Right atrium auricular region (tissue), 2 donors: ENCODE results near the gene RBKS. TPM values are rescaled to one million over a fixed set of nuclear protein-coding genes. Genes with fewer than 3 reads are reported as not detected.

Source experiments
- DNase-seq: peaks from one replicate; pipeline ENCODE4 v3.0.0-alpha.2; 2019; ENCODE audit warnings: low spot score
- H3K27ac ChIP-seq, 2 donors: fragments of 200-600 bp; sonication (generic); 1 replicate in 1 of 2; 2 replicates in 1 of 2; pipeline ENCODE4 v1.5.1; 2016 to 2019
- H3K27me3 ChIP-seq, 2 donors: fragments of 200-600 bp; sonication (generic); one replicate each; pipeline versions ENCODE4 v1.5.1 to v1.6.0; 2017 to 2019
- H3K36me3 ChIP-seq: fragments of 200-600 bp; sonication (generic); one replicate; pipeline ENCODE4 v1.5.1; 2016
- H3K4me1 ChIP-seq, 2 donors: fragments of 200-600 bp; sonication (generic); one replicate each; pipeline versions ENCODE4 v1.5.1 to v1.6.0; 2017 to 2019
- H3K4me3 ChIP-seq, 2 donors: fragments of 200-600 bp; sonication (generic); 1 replicate in 1 of 2; 2 replicates in 1 of 2; pipeline ENCODE4 v1.5.1; 2017 to 2019; ENCODE audit warnings: mild to moderate bottlenecking in 1 of 2, moderate library complexity in 1 of 2
- H3K9me3 ChIP-seq, 2 donors: fragments of 200-600 bp; sonication (generic); one replicate each; pipeline ENCODE4 v1.5.1; 2019
- CTCF ChIP-seq, 2 donors: fragments of 200-600 bp; sonication (generic); IDR thresholded peaks; one replicate each; pipeline ENCODE4 v1.5.1; 2019; ENCODE audit warnings: antibody characterized with exemption in 2 of 2
- total RNA-seq, 2 donors: library from RNA; depleted of rRNA; stranded (reverse); fragments of >200 nt; gene quantifications; one replicate each; pipeline ENCODE4 v1.1.0, GENCODE V29; 2016

RBKS gene
- total RNA-seq, 2 donors from 2014 or later: 1.6 to 2.1 TPM

GRCh38 chr2:27925766-27926472 is 35.7 kb upstream of the RBKS start:
- Histone ChIP-seq H3K4me3 (no peak overlapping the region), H3K9me3 (no peaks in the 10 kb centered on the region), H3K4me1 (peaks cover 0 to 2% of the 10 kb centered on the region in 2 donors), H3K27me3 (no peaks in the 10 kb centered on the region), H3K27ac (no peak overlapping the region), H3K36me3 (no peaks in the 10 kb centered on the region)
- TF ChIP-seq CTCF (IDR thresholded peaks at IDR 0.05): no peak
- no peak for DNase-seq

DNA sequence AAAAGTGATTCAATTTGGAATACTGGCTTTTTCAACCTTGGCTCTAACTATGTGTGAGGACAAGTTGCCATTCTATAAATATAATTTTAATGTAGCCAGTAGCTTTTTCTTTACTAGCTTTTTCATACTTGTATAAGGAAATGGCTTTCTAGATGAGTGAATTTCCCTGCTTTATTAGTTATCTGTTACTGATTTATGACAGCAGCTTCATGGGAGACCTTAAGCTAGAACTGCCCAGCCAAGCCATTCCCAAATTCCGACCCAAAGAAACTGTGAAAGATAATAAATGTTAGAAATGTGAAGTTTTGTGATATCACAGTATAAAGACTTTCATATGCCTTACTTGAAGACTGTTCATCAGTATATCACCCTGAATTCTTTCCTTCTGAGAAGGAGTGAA is 32.7 kb upstream of the RBKS start:
- H3K27ac ChIP-seq: no peak overlapping the region
- H3K4me1 ChIP-seq: peaks cover 0 to 17% of the 10 kb centered on the region in 2 donors
- H3K4me3 ChIP-seq: no peak overlapping the region
- H3K36me3 ChIP-seq: no peaks in the 10 kb centered on the region
- H3K9me3 ChIP-seq: no peaks in the 10 kb centered on the region
- no peak for TF ChIP-seq CTCF (IDR thresholded peaks at IDR 0.05)
- H3K27me3 ChIP-seq: no peaks in the 10 kb centered on the region
- DNase-seq: no peak

DNA sequence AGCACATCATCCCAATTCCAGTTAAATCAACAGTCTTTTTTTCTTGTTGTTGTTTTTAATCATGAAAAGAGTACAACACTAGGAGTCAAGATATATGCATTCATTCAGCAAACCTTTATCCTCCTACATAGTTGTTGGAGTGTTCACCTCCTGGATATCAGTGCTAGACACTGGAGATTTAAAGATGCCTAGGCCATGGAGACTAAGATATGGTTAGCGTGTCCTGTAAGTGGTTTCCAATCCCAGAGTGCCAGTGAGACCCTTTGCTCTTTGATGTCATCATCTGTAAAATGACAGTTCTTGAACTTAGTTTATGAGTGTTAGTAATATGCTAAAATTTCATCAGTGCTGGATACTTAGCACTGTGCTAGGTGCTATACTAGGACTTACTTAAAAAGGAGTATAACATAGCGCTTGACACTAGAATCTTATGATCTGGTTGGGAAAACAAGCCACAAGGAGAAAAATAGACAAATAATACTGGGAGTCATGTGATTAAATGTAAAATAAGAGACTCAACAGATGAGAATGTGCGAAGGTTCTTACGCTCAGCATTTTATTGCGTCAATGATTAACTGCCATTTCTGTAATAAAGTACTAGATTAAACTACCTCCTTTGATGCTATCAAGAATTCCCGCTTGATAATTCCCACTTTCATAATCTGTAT is 31.8 kb upstream of the RBKS start:
- DNase-seq: no peak
- no peaks in the 10 kb centered on the region for H3K9me3 ChIP-seq
- no peak overlapping the region for H3K27ac ChIP-seq
- H3K36me3 ChIP-seq: no peaks in the 10 kb centered on the region
- no peak for TF ChIP-seq CTCF (IDR thresholded peaks at IDR 0.05)
- H3K4me3 ChIP-seq: no peak overlapping the region
- no peaks in the 10 kb centered on the region for H3K27me3 ChIP-seq
- peaks cover 0 to 17% of the 10 kb centered on the region in 2 donors for H3K4me1 ChIP-seq

DNA sequence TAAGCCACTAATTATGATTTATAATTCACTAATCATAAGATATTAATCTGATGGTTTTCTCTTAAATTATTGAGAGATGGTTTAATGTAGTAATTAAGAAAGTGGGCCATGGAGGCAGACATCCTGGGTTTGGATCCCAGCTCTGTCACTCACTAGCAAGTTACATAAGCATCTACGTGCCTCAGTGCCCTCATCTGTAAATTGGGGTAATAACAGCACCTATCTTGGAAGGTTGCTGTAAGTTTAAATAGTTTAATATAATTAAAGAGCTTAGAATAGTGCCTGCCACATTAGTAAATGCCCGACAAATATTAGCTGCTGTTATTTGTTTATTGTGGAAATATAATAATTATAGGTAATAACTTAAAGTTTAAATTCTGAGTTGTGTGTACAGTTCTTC is 31.2 kb upstream of the RBKS start:
- no peaks in the 10 kb centered on the region for H3K9me3 ChIP-seq
- H3K4me3 ChIP-seq: no peak overlapping the region
- no peaks in the 10 kb centered on the region for H3K27me3 ChIP-seq
- H3K36me3 ChIP-seq: no peaks in the 10 kb centered on the region
- no peak for DNase-seq
- H3K4me1 ChIP-seq: peaks cover 0 to 19% of the 10 kb centered on the region in 2 donors
- no peak for TF ChIP-seq CTCF (IDR thresholded peaks at IDR 0.05)
- peak overlapping the region in 1 of 2 donors; percentile 32 for H3K27ac ChIP-seq

GRCh38 chr2:27920148-27920885 is 30.1 kb upstream of the RBKS start:
- peak overlapping the region; percentile 49 to 51 for H3K27ac ChIP-seq
- no peaks in the 10 kb centered on the region for H3K9me3 ChIP-seq
- H3K27me3 ChIP-seq: no peaks in the 10 kb centered on the region
- H3K4me1 ChIP-seq: peaks cover 0 to 30% of the 10 kb centered on the region in 2 donors
- H3K4me3 ChIP-seq: no peak overlapping the region
- TF ChIP-seq CTCF (IDR thresholded peaks at IDR 0.05): no peak
- DNase-seq: no peak
- H3K36me3 ChIP-seq: no peaks in the 10 kb centered on the region
